Panc1 (cell line): ENCODE results near the gene SLC32A1. TPM values are rescaled to one million over a fixed set of nuclear protein-coding genes. Genes with fewer than 3 reads are reported as not detected.

Source experiments
- ATAC-seq: fragments of 200-7000 bp; cut with Tn5 transposase; 2 replicates; pipeline ENCODE4 v1.9.1; 2020; ENCODE audit warnings: mild to moderate bottlenecking, moderate library complexity
- BruUV-seq: library from RNA; stranded (reverse); fragments of 400-500 nt; replicated peaks from 2 replicates; lab custom pipeline; 2021; lab: Mats Ljungman, UMichigan
- CTCF ChIA-PET: fragments of 300-600 bp; sonication (Branson Sonifier 250); formaldehyde crosslinking; loops from one replicate; lab custom pipeline; 2022; ENCODE audit warnings: antibody characterized with exemption; lab: Charles Lee
- POLR2A ChIA-PET: fragments of 300-600 bp; sonication (Branson Sonifier 250); formaldehyde crosslinking; loops from one replicate; lab custom pipeline; 2022; ENCODE audit warnings: antibody characterized with exemption; lab: Charles Lee
- DNase-seq: peaks from one replicate; pipeline ENCODE4 v3.0.0-alpha.2; 2010; ENCODE audit warnings: low read depth, low spot score
- H3K27ac ChIP-seq: 2 replicates; pipeline ENCODE4 v1.5.1; 2011; ENCODE audit warnings: mild to moderate bottlenecking, low read length, inconsistent platforms
- H3K27me3 ChIP-seq: fragments of 200-500 bp; sonication (Bioruptor generic); 2 replicates; pipeline ENCODE4 v1.6.0; 2014; ENCODE audit warnings: low read length, inconsistent platforms; ENCODE audit not compliant: control insufficient read depth, insufficient read depth
- H3K36me3 ChIP-seq: fragments of 200-500 bp; sonication (Bioruptor generic); 2 replicates; pipeline ENCODE4 v1.5.1; 2014; ENCODE audit warnings: inconsistent platforms, mild to moderate bottlenecking, low read length, moderate library complexity; ENCODE audit not compliant: control insufficient read depth, insufficient read depth
- H3K4me1 ChIP-seq: 2 replicates; pipeline ENCODE4 v1.5.1; 2011; ENCODE audit warnings: inconsistent platforms, mild to moderate bottlenecking, low read length, moderate library complexity; ENCODE audit not compliant: control insufficient read depth, insufficient read depth
- H3K4me3 ChIP-seq, 2 experiments: 2 replicates each; pipeline ENCODE4 v1.5.1; 2011 to 2012; ENCODE audit warnings: low read depth in 2 of 2, low read length in 2 of 2, mild to moderate bottlenecking in 2 of 2, inconsistent platforms in 1 of 2, moderate library complexity in 1 of 2
- H3K9me3 ChIP-seq: fragments of 200-500 bp; sonication (Bioruptor generic); 2 replicates; pipeline ENCODE4 v1.5.1; 2014; ENCODE audit warnings: low read depth, mild to moderate bottlenecking, inconsistent platforms, low read length, moderate library complexity; ENCODE audit not compliant: control insufficient read depth, insufficient read depth
- CTCF ChIP-seq: fragments of 450-650 bp; IDR thresholded peaks from 2 replicates; pipeline ENCODE4 v1.5.1; 2017; ENCODE audit warnings: mild to moderate bottlenecking
- POLR2AphosphoS5 ChIP-seq: IDR thresholded peaks from 2 replicates; pipeline ENCODE4 v1.6.1; 2012; ENCODE audit warnings: mild to moderate bottlenecking, low read depth, low read length, moderate library complexity
- REST ChIP-seq, 2 experiments: IDR thresholded peaks; 2 replicates each; pipeline ENCODE4 v1.6.1; 2011 to 2012; ENCODE audit warnings: low read depth in 2 of 2, control low read depth in 1 of 2, low read length in 1 of 2, mild to moderate bottlenecking in 1 of 2, moderate library complexity in 1 of 2; ENCODE audit not compliant: insufficient read depth in 1 of 2
- SIN3A ChIP-seq: IDR thresholded peaks from 2 replicates; pipeline ENCODE4 v1.6.1; 2012; ENCODE audit warnings: low read depth, mild to moderate bottlenecking, low read length, moderate library complexity, borderline replicate concordance; ENCODE audit not compliant: insufficient read depth
- TCF7L2 ChIP-seq: IDR thresholded peaks from 2 replicates; pipeline ENCODE4 v1.6.1; 2011; ENCODE audit warnings: mild to moderate bottlenecking, low read depth, low read length, inconsistent platforms
- in situ Hi-C: cut with HindIII; loops from 2 replicates; pipeline ENCODE4 v1.10.0; 2016; ENCODE audit warnings: low sequenced_read_pairs, low pct_unique_long_range_greater_than_20kb
- intact Hi-C: fragments of 100-400 bp; cut with micrococcal nuclease; formaldehyde crosslinking; loops from one replicate; pipeline ENCODE4 v1.10.0; 2022; ENCODE audit not compliant: unreplicated experiment
- total RNA-seq: library from RNA; stranded (reverse); gene quantifications from one replicate; pipeline ENCODE4 v1.2.1, GENCODE V29; 2021; ENCODE audit not compliant: unreplicated experiment

Gene SLC32A1
- total RNA-seq, 1 experiment from 2014 or later, result not detected

GRCh38 chr20:38692436-38693411, 31.6 kb upstream of the SLC32A1 start:
- ATAC-seq (peak; percentile 58; the same call in 1 of the 2 replicates), DNase-seq (no peak)
- Histone ChIP-seq H3K4me1 (no peaks in the 10 kb centered on the region), H3K27me3 (peaks cover 13% of the 10 kb centered on the region), H3K9me3 (no peaks in the 10 kb centered on the region), H3K4me3 (no peak overlapping the region), H3K27ac (no peak overlapping the region), H3K36me3 (no peaks in the 10 kb centered on the region)
- no TSS peak for BruUV-seq
- TF ChIP-seq TCF7L2 (no peak), SIN3A (no peak), POLR2AphosphoS5 (no peak), REST (IDR thresholded peaks at IDR 0.05; ENCODE audit: insufficient read depth in 1 of 2, low read depth in 2 of 2, low read length in 1 of 2) (peak; percentile 97 to 98), CTCF (no peak)
- ChIA-PET POLR2A (no interaction called here), CTCF (no interaction called here)
- intact Hi-C loops, result no loop called here
- in situ Hi-C loops, result no loop called here

- in situ Hi-C loops, result no loop called here
- H3K4me1 ChIP-seq, result no peaks in the 10 kb centered on the region
- peaks cover 37% of the 10 kb centered on the region for H3K27me3 ChIP-seq
- DNase-seq, result no peak
- ATAC-seq, result no peak
- H3K4me3 ChIP-seq, result no peak overlapping the region
- TF ChIP-seq CTCF (no peak), POLR2AphosphoS5 (no peak)
- H3K9me3 ChIP-seq, result no peaks in the 10 kb centered on the region
- intact Hi-C loops, result no loop called here
- BruUV-seq, result no TSS peak
- CTCF ChIA-PET, result no interaction called here
- POLR2A ChIA-PET, result no interaction called here
- H3K36me3 ChIP-seq, result no peaks in the 10 kb centered on the region
- H3K27ac ChIP-seq, result no peak overlapping the region
Measured at GRCh38 chr20:38697306-38697705, 27.0 kb upstream of the SLC32A1 start.
